Measurements from ENCODE around the gene C2CD2L.

The C2CD2L gene

GRCh38 chr11:119154178-119154577 is 47.0 kb downstream of the C2CD2L start:
- Histone ChIP-seq H3K27ac (no peak overlapping the region), H3K9me3 (ENCODE audit: severe bottlenecking) (no peaks in the 10 kb centered on the region), H3K36me3 (peaks cover 27% of the 10 kb centered on the region), H3K27me3 (ENCODE audit: insufficient read depth, low read depth, severe bottlenecking) (no peaks in the 10 kb centered on the region), H3K4me3 (ENCODE audit: low read depth, low read length) (no peak overlapping the region)
- DNase-seq, result no peak
- no peak for TF ChIP-seq CTCF (IDR thresholded peaks at IDR 0.05; ENCODE audit: low read depth, low read length)

- Histone ChIP-seq H3K36me3 (peaks cover 28% of the 10 kb centered on the region), H3K27ac (no peak overlapping the region), H3K4me3 (ENCODE audit: low read depth, low read length) (no peak overlapping the region), H3K27me3 (ENCODE audit: insufficient read depth, low read depth, severe bottlenecking) (no peaks in the 10 kb centered on the region), H3K9me3 (ENCODE audit: severe bottlenecking) (no peaks in the 10 kb centered on the region)
- TF ChIP-seq CTCF (IDR thresholded peaks at IDR 0.05; ENCODE audit: low read depth, low read length), result peak; percentile 53
- peak; percentile 66 for DNase-seq
Observed at GRCh38 chr11:119155733-119156492, 48.8 kb downstream of the C2CD2L start.

GRCh38 chr11:119156496-119156895 is 49.4 kb downstream of the C2CD2L start:
- H3K27ac ChIP-seq, result peak overlapping the region; percentile 29
- DNase-seq, result no peak
- H3K9me3 ChIP-seq (ENCODE audit: severe bottlenecking), result no peaks in the 10 kb centered on the region
- no peak for TF ChIP-seq CTCF (IDR thresholded peaks at IDR 0.05; ENCODE audit: low read depth, low read length)
- peaks cover 26% of the 10 kb centered on the region for H3K36me3 ChIP-seq
- H3K27me3 ChIP-seq (ENCODE audit: insufficient read depth, low read depth, severe bottlenecking), result no peaks in the 10 kb centered on the region
- H3K4me3 ChIP-seq (ENCODE audit: low read depth, low read length), result no peak overlapping the region

- no peak for TF ChIP-seq CTCF (IDR thresholded peaks at IDR 0.05; ENCODE audit: low read depth, low read length)
- Histone ChIP-seq H3K27me3 (ENCODE audit: insufficient read depth, low read depth, severe bottlenecking) (no peaks in the 10 kb centered on the region), H3K4me3 (ENCODE audit: low read depth, low read length) (no peak overlapping the region), H3K27ac (peak overlapping the region; percentile 29), H3K9me3 (ENCODE audit: severe bottlenecking) (no peaks in the 10 kb centered on the region), H3K36me3 (peaks cover 21% of the 10 kb centered on the region)
- peak; percentile 84 for DNase-seq
Observed at GRCh38 chr11:119157063-119157462, 49.9 kb downstream of the C2CD2L start.

- H3K27me3 ChIP-seq (ENCODE audit: insufficient read depth, low read depth, severe bottlenecking), result no peaks in the 10 kb centered on the region
- DNase-seq, result no peak
- H3K9me3 ChIP-seq (ENCODE audit: severe bottlenecking), result no peaks in the 10 kb centered on the region
- TF ChIP-seq CTCF (IDR thresholded peaks at IDR 0.05; ENCODE audit: low read depth, low read length), result no peak
- H3K36me3 ChIP-seq, result peaks cover 20% of the 10 kb centered on the region
- H3K27ac ChIP-seq, result no peak overlapping the region
- no peak overlapping the region for H3K4me3 ChIP-seq (ENCODE audit: low read depth, low read length)
Observed at GRCh38 chr11:119158467-119158866, 51.3 kb downstream of the C2CD2L start.

- no peak for DNase-seq
- Histone ChIP-seq H3K36me3 (peaks cover 16% of the 10 kb centered on the region), H3K27me3 (ENCODE audit: insufficient read depth, low read depth, severe bottlenecking) (no peaks in the 10 kb centered on the region), H3K9me3 (ENCODE audit: severe bottlenecking) (no peaks in the 10 kb centered on the region), H3K27ac (no peak overlapping the region), H3K4me3 (ENCODE audit: low read depth, low read length) (no peak overlapping the region)
- no peak for TF ChIP-seq CTCF (IDR thresholded peaks at IDR 0.05; ENCODE audit: low read depth, low read length)
Observed at GRCh38 chr11:119160151-119160550, 53.0 kb downstream of the C2CD2L start.

Measured in WERI-Rb-1 (cell line).